HL-60 (cell line): ENCODE results near the gene PIM3.

ENCODE experiments used
- DNase-seq, 2 experiments: peaks; one replicate each; pipeline ENCODE4 v3.0.0-alpha.2; 2010 to 2020; ENCODE audit warnings: low read depth in 1 of 2, low spot score in 1 of 2
- H3K27ac ChIP-seq: fragments of 250-450 bp; sonication (Bioruptor Pico); replicated peaks from 2 replicates; pipeline ENCODE4 v1.5.1; 2020; ENCODE audit warnings: mild to moderate bottlenecking, moderate library complexity
- H3K27me3 ChIP-seq: fragments of 250-450 bp; sonication (Bioruptor Pico); 2 replicates; pipeline ENCODE4 v1.5.1; 2021; ENCODE audit warnings: mild to moderate bottlenecking, moderate library complexity; ENCODE audit not compliant: insufficient read depth, poor library complexity, severe bottlenecking
- H3K4me3 ChIP-seq: replicated peaks from 2 replicates; pipeline ENCODE4 v1.5.1; 2011; ENCODE audit warnings: mild to moderate bottlenecking, control low read depth, low read length; ENCODE audit not compliant: insufficient read depth
- GABPA ChIP-seq: IDR thresholded peaks from 2 replicates; pipeline ENCODE4 v1.6.1; 2012; ENCODE audit warnings: low read depth
- POLR2AphosphoS5 ChIP-seq: IDR thresholded peaks from 2 replicates; pipeline ENCODE4 v1.6.1; 2012; ENCODE audit warnings: low read depth
- SPI1 ChIP-seq: IDR thresholded peaks from 2 replicates; pipeline ENCODE4 v1.6.1; 2012; ENCODE audit warnings: low read depth, mild to moderate bottlenecking, borderline replicate concordance
- TF ChIP-seq, protein P1 (sequence below): IDR thresholded peaks from one replicate; pipeline ENCODE4 v1.5.1; 2011; ENCODE audit warnings: low read length, control low read depth, inconsistent platforms; ENCODE audit not compliant: insufficient read depth
- TF ChIP-seq, protein P2 (sequence below): IDR thresholded peaks from 2 replicates; pipeline ENCODE4 v1.6.1; 2012; ENCODE audit warnings: low read depth; ENCODE audit not compliant: insufficient replicate concordance

The PIM3 gene

DNA sequence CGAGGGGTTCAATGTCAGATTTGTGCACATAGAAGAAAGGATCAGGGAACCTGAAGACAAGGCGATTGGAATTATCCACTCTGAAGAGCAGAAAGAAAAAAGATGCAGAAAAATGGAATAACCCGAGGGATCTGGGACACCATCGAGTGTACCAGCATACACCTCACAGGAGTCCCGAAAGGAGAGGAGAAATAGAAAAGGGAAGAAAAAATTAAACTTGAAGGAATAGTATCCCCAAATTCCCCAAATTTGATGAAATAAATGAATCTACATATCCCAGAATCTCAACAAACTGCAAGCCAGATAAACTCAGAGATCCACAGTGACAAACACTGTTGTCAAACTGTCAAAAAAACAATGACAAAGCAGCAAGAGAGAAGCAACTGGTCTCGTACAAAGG lies 30.6 kb downstream of the PIM3 start:
- Histone ChIP-seq H3K27me3 (no peaks in the 10 kb centered on the region), H3K27ac (no peak overlapping the region), H3K4me3 (no peak overlapping the region)
- TF ChIP-seq, protein P1, sequence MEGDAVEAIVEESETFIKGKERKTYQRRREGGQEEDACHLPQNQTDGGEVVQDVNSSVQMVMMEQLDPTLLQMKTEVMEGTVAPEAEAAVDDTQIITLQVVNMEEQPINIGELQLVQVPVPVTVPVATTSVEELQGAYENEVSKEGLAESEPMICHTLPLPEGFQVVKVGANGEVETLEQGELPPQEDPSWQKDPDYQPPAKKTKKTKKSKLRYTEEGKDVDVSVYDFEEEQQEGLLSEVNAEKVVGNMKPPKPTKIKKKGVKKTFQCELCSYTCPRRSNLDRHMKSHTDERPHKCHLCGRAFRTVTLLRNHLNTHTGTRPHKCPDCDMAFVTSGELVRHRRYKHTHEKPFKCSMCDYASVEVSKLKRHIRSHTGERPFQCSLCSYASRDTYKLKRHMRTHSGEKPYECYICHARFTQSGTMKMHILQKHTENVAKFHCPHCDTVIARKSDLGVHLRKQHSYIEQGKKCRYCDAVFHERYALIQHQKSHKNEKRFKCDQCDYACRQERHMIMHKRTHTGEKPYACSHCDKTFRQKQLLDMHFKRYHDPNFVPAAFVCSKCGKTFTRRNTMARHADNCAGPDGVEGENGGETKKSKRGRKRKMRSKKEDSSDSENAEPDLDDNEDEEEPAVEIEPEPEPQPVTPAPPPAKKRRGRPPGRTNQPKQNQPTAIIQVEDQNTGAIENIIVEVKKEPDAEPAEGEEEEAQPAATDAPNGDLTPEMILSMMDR: no peak
- TF ChIP-seq, protein P2, sequence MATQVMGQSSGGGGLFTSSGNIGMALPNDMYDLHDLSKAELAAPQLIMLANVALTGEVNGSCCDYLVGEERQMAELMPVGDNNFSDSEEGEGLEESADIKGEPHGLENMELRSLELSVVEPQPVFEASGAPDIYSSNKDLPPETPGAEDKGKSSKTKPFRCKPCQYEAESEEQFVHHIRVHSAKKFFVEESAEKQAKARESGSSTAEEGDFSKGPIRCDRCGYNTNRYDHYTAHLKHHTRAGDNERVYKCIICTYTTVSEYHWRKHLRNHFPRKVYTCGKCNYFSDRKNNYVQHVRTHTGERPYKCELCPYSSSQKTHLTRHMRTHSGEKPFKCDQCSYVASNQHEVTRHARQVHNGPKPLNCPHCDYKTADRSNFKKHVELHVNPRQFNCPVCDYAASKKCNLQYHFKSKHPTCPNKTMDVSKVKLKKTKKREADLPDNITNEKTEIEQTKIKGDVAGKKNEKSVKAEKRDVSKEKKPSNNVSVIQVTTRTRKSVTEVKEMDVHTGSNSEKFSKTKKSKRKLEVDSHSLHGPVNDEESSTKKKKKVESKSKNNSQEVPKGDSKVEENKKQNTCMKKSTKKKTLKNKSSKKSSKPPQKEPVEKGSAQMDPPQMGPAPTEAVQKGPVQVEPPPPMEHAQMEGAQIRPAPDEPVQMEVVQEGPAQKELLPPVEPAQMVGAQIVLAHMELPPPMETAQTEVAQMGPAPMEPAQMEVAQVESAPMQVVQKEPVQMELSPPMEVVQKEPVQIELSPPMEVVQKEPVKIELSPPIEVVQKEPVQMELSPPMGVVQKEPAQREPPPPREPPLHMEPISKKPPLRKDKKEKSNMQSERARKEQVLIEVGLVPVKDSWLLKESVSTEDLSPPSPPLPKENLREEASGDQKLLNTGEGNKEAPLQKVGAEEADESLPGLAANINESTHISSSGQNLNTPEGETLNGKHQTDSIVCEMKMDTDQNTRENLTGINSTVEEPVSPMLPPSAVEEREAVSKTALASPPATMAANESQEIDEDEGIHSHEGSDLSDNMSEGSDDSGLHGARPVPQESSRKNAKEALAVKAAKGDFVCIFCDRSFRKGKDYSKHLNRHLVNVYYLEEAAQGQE: no peak
- TF ChIP-seq GABPA: no peak
- no peak for TF ChIP-seq POLR2AphosphoS5
- no peak for TF ChIP-seq SPI1
- no peak for DNase-seq

DNA sequence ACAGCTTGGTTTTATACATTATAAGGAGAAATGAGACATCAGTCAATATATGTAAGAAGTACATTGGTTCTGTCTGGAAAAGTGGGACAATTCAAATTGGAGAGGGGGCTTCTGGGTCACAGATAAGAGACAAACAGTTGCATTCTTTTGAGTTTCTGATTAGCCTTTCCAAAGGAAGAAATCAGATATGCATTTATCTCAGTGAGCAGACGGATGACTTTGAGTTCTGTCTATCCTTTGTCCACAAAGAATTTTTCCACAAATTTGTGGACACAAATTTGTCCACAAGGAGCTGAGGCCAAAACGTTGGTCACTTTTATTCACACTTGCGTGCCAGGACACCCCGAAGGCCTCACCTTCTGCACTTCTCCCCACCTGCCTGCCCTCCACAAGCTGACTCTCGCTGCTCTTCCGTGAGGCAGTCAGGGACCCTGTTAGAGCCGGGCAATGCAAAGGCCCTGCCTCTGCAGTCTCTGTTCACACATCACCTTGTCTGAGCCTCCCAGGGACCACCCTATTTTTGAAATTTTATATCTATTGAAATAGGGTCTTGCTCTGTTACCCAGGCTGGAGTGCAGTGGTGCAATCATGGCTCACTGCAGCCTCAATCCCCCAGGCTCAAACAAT lies 31.4 kb downstream of the PIM3 start:
- no peak overlapping the region for H3K27ac ChIP-seq
- TF ChIP-seq POLR2AphosphoS5: no peak
- no peak for TF ChIP-seq SPI1
- TF ChIP-seq, protein P1: no peak
- TF ChIP-seq GABPA: no peak
- DNase-seq: no peak

DNA sequence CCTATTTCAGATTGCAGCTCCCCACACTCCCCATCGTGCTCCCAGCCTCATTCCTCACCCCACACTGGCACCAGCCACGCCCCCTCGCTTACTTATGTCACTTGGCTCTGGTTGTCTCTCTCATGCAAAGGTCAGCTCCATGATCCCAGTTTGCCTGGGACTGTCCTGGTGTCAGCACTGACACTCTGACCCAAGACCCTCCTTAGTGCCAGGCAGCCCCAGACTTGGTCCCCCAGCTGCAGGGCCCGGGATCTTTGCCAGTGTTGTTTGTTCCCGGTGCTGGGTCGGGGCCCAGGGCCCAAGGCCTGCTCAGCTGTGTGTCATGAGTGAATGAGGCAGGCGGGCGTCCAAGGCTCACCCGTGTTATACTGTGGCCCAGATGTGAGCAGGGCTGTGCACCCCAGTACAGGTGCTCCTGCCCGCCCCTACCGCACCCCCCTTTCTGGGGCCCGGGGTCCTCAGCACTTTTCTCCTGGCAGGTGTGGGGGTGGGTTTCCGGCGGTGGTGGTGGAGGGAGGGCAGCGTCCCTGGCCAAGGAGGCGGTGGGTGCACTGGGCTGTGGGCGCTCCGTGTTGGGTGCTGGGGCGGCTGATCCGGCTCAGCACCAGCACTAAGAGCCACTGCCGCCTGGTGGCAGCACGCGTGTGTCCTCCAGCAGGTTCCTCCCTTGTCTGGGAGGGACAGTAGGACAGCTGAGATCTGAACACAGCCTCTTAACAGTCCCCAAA lies 32.5 kb downstream of the PIM3 start:
- H3K27me3 ChIP-seq: no peaks in the 10 kb centered on the region
- no peak overlapping the region for H3K27ac ChIP-seq
- DNase-seq: peak in 1 of 2 experiments; percentile 67
- no peak for TF ChIP-seq POLR2AphosphoS5
- TF ChIP-seq, protein P1: peak; percentile 67
- H3K4me3 ChIP-seq: no peak overlapping the region

More for the DNA sequence above, 31.4 kb downstream of the PIM3 start:
- Histone ChIP-seq H3K4me3 (no peak overlapping the region), H3K27me3 (no peaks in the 10 kb centered on the region)

DNA sequence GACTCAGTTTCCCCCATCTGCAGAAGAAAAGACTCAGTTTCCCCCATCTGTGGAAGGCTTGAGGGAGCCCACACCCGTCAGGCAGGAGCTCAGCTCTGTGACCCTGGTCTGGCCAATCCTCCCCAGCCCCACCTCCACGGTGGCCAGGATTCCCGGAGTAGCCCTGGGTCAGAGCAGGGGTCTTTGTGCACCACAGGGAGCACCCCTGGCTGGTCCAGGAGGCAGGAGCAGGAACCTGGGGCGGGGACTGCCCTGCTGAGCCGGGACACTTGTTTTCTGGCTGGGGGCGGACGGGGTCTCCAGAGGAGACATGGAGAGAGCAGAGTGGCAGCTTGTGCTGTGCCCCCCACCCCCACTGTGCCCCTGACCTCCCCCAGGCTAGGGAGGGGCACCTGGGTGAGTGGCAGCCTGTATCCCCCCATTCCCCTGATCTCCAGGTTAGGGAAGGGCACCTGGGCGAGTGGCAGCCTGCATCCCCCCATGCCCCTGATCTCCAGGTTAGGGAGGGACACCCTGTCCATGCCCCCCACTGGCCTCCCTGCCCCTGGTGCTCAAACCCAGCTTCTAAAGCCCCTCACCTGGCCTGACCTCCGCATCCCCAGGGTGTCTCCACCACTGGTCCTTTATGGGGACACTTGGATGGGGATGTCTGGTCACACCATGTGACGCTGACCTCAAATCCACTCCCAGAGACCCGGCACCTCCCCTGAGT lies 33.2 kb downstream of the PIM3 start:
- no peak for TF ChIP-seq GABPA
- TF ChIP-seq, protein P2: no peak
- no peak for TF ChIP-seq SPI1
- TF ChIP-seq POLR2AphosphoS5: no peak
- TF ChIP-seq, protein P1: no peak
- Histone ChIP-seq H3K27ac (no peak overlapping the region), H3K27me3 (no peaks in the 10 kb centered on the region), H3K4me3 (no peak overlapping the region)
- no peak for DNase-seq
